BE2C (cell line): ENCODE measurements around the gene OR10H1.
A peak's percentile ranks its signal among the peaks of the same experiment; 100 is the strongest.
"Not testable (repeated sequence)": the region's sequence is repeated elsewhere in the genome, so short reads cannot be mapped to it uniquely, and the experiment has no call there.

Source experiments
- DNase-seq: peaks from one replicate; pipeline ENCODE4 v3.0.0-alpha.2; 2020
- H3K27me3 ChIP-seq: fragments of 250-450 bp; sonication (Bioruptor Pico); 2 replicates; pipeline ENCODE4 v1.5.1; 2020; ENCODE audit warnings: mild to moderate bottlenecking
- H3K36me3 ChIP-seq: fragments of 250-450 bp; sonication (Bioruptor Pico); 2 replicates; pipeline ENCODE4 v1.5.1; 2020; ENCODE audit warnings: mild to moderate bottlenecking
- H3K4me1 ChIP-seq: fragments of 250-450 bp; sonication (Bioruptor Pico); 2 replicates; pipeline ENCODE4 v1.5.1; 2020
- H3K4me3 ChIP-seq: 2 replicates; pipeline ENCODE4 v1.5.1; 2011; ENCODE audit warnings: low read depth, low read length
- H3K9me3 ChIP-seq: fragments of 250-450 bp; sonication (Bioruptor Pico); 2 replicates; pipeline ENCODE4 v1.5.1; 2020
- TF ChIP-seq, protein P1 (sequence below): IDR thresholded peaks from 2 replicates; pipeline ENCODE4 v1.5.1; 2012; ENCODE audit warnings: mild to moderate bottlenecking, low read depth, low read length

OR10H1 gene

DNA sequence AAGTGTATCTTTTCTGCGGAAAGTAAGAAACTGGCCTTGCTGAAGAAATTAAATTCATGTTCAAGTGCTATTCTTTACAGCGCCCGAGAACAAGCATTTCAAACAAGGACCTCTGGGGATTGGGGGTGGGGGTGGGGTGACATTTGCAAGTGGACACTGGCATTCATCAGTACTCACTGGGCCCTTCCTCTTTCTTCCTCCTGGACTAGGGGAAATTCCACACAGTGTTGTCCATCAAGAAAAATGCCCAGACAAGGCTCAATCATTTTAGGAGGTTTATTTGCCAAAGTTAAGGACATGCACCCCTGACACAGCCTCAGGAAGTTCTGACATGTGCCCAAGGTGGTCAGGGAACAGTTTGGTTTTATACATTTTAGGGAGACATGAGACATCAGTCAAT is 22.9 kb upstream of the OR10H1 start:
- TF ChIP-seq, protein P1, sequence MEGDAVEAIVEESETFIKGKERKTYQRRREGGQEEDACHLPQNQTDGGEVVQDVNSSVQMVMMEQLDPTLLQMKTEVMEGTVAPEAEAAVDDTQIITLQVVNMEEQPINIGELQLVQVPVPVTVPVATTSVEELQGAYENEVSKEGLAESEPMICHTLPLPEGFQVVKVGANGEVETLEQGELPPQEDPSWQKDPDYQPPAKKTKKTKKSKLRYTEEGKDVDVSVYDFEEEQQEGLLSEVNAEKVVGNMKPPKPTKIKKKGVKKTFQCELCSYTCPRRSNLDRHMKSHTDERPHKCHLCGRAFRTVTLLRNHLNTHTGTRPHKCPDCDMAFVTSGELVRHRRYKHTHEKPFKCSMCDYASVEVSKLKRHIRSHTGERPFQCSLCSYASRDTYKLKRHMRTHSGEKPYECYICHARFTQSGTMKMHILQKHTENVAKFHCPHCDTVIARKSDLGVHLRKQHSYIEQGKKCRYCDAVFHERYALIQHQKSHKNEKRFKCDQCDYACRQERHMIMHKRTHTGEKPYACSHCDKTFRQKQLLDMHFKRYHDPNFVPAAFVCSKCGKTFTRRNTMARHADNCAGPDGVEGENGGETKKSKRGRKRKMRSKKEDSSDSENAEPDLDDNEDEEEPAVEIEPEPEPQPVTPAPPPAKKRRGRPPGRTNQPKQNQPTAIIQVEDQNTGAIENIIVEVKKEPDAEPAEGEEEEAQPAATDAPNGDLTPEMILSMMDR, result no peak
- no peak overlapping the region for H3K4me3 ChIP-seq
- H3K9me3 ChIP-seq, result no peaks in the 10 kb centered on the region
- no peaks in the 10 kb centered on the region for H3K36me3 ChIP-seq
- H3K27me3 ChIP-seq, result no peaks in the 10 kb centered on the region
- DNase-seq, result no peak
- no peaks in the 10 kb centered on the region for H3K4me1 ChIP-seq

DNA sequence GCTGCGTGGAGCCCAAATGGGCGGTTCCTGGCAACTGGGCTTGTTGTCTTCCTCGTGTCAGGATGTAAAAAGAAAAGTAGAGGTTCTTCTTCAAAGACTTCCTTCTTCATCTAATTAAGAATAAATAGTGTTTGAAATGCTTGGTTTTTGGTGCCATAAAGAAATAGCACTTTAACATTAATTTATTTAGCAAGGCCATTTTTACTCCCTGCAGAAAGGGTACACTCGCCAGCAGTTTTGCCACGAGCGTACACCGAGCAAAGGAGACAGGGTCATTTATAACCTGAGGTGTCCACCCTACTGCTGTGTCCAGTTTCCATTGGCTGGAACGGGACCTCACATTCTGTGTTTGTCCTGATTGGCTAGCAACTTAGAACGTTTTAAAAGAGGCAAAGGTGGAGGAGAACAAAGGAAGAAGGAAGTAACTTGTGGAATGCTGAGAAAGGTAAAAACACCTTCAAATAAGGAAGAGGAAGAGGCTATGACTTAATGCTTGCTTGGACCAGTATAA is 21.8 kb upstream of the OR10H1 start:
- TF ChIP-seq, protein P1, result no peak
- Histone ChIP-seq H3K27me3 (no peaks in the 10 kb centered on the region), H3K4me3 (peak overlapping the region; percentile 77), H3K4me1 (no peaks in the 10 kb centered on the region), H3K9me3 (no peaks in the 10 kb centered on the region), H3K36me3 (no peaks in the 10 kb centered on the region)
- DNase-seq, result no peak

DNA sequence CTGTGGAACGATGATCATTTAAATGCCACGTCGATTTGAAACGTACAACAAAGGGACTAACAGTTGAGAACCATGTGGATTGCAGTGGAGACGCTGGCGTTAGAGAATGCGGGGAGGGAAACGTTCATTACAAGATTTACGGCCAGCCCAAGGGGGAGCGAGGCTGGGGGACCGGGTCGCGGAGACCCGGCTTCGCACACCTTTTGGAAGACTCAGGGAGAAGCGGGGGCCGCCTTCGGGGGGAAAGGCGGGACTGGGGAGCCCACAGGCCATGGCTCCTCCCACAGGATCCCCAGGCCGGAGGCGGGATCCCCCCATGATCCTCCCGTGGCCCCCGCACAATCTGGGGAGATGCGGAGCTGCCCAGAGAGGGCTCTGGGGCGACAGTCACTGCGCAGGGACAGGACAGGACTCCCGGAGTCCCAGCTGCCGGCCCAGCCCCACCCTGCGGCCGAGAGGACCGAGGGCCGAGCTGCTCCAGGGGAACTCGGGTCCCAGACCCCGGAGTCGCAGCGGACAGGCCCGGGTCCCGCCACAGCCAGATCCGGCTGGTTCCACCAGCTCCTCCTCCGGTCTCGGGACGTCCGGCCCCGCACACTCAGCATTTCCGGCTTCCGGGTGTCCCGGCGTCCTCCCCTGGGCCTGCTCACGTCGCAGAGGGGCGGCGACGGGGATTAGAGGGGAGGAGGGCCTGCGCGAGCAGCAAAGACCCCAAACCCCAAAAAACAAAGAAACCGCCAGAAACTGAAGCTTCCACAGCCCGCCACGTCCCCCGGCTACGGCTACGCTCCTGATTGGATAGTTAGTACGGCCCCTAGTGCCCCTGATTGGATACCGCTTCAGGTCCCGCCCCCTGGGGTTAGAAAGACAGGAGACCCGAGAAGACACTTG is 21.1 kb upstream of the OR10H1 start:
- Histone ChIP-seq H3K9me3 (no peaks in the 10 kb centered on the region), H3K4me3 (peak overlapping the region; percentile 77), H3K27me3 (peaks cover 2% of the 10 kb centered on the region; the same call in 1 of the 2 replicates), H3K4me1 (no peaks in the 10 kb centered on the region), H3K36me3 (no peaks in the 10 kb centered on the region)
- DNase-seq, result peak; percentile 95
- TF ChIP-seq, protein P1, result no peak

DNA sequence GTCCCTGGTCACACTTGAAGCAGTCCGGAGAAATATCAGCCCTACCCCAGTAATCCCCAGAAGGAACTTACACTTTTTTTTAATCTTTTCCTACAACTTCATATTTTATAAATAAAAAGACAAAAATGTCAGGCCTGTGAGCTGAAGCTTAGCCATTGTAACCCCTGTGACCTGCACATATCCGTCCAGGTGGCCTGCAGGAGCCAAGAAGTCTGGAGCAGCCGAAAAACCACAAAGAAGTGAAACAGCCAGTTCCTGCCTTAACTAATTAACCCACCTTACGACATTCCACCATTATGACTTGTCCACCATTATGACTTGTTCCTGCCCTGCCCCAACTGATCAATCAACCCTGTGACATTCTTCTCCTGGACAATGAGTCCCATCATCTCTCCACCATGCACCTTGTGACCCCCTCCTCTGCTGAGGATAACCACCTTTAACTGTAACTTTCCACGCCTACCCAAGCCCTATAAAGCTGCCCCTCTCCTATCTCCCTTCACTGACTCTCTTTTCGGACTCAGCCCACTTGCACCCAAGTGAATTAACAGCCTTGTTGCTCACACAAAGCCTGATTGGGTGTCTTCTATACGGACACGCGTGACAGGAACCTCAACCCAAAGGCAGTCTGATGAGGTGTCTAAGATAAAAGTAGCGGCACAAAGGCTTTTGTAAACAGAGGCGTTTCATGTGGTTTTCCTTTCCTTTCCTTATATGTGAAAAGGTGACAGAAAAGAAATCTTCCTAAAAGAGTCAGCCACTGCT is 20.3 kb upstream of the OR10H1 start:
- H3K27me3 ChIP-seq, result peaks cover 10% of the 10 kb centered on the region; the same call in 1 of the 2 replicates
- H3K4me1 ChIP-seq, H3K36me3 ChIP-seq, DNase-seq, H3K9me3 ChIP-seq: not testable (repeated sequence)
- H3K4me3 ChIP-seq, result peak overlapping the region; percentile 77

DNA sequence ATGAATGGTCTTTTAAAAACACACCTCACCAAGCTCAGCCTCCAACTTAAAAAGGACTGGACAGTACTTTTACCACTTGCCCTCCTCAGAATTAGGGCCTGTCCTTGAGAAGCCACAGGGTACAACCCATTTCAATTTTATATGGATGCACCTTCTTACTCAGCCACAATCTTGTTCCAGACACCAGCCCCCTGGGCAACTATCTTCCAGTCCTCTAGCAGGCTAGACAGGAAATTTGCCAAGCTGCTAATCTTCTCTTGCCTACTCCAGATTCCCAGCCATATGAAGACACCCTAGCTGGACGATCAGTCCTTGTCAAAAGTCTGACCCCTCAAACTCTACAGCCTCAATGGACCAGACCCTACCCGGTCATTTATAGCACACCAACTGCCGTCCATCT is 18.8 kb upstream of the OR10H1 start:
- H3K4me3 ChIP-seq, result not testable (repeated sequence)

DNA sequence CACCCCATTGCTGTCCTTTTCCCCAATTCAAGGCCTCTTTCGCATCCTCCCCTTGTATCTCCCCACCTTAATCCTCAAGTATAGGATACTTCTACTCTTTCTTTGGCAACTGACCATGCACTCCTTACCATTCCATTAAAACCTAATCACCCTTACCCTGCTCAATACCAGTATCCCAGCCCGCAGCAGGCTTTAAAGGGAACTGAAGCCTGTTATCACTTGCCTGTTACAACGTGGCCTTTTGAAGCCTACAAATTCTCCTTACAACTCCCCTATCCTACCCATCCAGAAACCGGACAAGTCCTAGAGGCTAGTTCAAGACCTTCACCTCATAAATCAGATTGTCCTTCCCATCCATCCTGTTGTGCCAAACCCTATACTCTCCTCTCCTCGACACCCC is 16.2 kb upstream of the OR10H1 start:
- TF ChIP-seq, protein P1, result no peak
- H3K4me1 ChIP-seq, result no peaks in the 10 kb centered on the region
- H3K9me3 ChIP-seq, result no peaks in the 10 kb centered on the region
- DNase-seq, result no peak
- H3K36me3 ChIP-seq, result no peaks in the 10 kb centered on the region
- H3K27me3 ChIP-seq, result peaks cover 32% of the 10 kb centered on the region
- H3K4me3 ChIP-seq, result no peak overlapping the region

More for the DNA sequence above, 18.8 kb upstream of the OR10H1 start:
- peaks cover 20% of the 10 kb centered on the region for H3K27me3 ChIP-seq
- H3K4me1 ChIP-seq, H3K9me3 ChIP-seq, H3K36me3 ChIP-seq, DNase-seq: not testable (repeated sequence)
